Limb (tissue), 2 donors: ENCODE measurements around the gene ARHGAP6.

Source experiments
- DNase-seq, 2 donors: peaks; one replicate each; pipeline ENCODE4 v3.0.0-alpha.2; 2016; ENCODE audit errors: extremely low spot score in 2 of 2

ARHGAP6 gene

DNA sequence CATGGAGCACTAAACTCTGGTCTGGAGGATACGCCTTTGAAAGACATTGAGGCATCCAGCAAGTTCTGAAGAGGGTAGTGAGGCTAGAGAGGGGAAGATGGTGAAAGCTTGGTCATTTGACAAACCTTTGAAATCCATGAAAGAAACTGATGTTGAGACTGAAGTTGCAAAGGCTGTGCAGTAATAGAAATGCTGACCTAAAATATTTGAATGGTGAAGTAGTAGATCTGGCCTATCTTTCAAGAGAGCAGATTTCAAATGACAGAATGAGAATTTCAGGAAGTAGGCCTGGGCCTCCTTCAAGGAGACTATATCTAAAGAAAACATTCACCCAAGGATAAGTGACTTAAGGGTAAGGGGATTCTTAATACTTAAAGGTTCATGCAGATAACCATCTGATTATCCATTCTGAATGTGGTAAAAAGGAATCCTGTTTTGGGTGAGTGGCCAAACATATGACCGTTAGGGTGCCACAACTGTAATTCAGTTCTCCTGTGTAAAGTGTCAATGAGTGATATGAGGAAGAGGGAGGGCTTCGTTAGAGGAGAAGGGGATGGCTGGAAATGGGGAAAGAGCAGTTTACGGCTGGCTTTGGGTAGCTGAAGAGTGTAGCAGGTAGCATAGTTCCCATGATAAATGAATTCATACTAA lies 310.3 kb downstream of the ARHGAP6 start:
- DNase-seq, result no peak

DNA sequence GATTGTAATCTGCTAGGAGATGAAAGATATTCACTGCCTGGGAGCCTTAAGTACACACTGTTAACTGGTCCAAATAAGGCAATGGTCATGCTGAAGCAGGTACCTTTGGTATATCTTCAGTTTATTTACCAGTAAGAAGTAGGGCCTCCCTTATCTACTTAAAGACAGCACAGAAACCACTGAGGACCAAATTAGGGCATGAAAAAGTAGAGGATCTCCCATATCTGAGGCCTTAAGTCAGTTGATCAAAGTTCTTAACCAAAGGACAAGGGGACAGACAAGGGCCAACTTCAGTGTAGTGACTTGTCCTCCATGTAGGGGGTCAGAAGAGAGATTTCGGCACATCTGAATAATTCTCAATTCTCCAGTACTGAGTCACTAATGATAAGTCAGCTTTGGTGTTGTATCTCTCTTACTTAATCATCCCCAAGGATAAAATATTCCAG lies 313.4 kb downstream of the ARHGAP6 start:
- DNase-seq, result no peak

DNA sequence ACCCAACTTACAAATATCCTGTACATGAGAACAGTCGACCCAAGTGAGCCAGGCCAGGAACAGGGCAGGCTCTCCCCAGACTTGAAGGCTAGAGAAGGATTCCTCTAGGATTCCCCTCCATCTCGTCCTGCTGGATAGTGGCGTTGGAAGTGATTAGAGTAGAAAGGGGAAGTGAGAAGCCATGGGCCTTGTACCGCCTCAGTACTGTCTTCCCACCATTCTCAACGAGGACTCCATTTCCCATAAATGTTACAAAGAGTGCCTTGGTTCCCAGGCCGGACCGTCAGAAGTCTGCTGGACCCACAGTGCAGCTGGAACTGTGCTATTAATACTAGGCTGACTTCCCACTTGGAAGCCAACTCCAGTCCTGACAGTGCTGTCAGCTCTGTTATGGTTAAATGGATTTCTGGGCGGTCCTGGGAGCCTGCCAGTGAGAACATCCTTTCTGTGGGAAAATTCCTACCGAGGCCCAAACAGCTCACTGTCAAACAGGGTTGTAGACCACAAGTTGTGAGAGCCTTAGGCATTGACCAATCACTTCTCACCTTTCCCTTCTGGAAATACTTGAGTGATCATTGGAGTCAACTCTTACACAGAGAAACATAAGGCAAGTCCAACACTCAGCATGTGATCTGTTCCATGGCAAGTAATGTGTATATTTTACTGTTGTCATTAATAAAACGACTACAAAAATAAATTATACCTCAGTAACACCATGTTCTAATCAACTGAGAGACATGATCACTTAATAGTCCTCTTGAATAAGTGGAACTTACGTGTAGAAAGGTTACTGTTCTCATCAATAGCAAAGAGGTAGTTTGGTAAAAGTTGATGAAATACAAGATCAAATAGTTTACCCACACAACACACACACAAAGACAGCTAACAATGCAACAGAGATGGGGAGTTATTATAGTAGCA lies 314.1 kb downstream of the ARHGAP6 start:
- DNase-seq, result peak in 1 of 2 donors; percentile 28

DNA sequence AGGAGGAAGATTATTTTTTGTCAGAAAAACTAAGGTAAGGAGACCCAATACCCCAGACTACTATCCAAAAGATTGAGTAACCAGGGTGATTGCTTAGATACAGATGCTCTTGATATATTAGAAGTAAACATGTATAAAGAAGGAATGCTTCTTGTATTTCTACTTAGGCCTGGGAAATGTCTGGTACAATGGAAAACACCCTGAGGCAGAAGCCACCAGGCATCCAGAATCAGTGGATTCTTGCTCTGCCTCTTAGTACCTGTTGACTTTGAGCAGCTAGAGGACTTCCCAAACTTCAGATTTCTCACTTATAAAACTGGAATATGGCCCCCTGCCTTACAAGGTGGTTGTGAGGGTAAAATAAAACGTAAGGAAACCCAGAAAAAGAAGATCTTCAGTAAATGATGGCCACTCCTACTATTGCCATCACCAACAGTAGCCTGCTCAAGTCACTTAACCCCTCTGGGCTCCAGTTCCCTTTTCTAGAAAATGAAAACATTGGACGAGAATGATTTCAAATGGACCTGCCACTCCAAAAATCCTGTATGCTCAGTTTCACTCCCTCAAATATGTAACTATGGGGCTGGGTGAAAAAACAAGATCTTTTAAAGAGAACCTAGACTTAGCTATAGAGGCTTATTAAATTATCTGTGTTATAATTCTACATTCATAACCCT lies 315.9 kb downstream of the ARHGAP6 start:
- no peak for DNase-seq

DNA sequence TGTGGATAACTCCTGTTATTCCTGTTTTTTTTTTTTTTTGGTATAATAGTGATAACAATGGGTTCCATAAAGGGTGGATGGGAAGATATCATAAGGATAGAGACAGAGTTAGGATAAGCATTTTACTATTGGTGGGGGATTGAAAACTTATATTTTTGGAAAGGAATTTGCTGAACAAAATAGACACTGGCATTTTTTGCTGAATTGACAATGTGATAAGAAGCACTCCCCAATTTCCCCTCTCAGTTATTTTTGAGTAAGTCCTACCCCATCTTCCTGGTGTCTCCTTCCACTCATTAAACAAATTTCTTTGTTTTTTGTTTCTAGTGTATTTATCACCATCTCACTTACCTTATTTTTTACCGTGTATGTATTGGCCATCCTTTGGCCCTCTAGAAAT lies 316.7 kb downstream of the ARHGAP6 start:
- no peak for DNase-seq

DNA sequence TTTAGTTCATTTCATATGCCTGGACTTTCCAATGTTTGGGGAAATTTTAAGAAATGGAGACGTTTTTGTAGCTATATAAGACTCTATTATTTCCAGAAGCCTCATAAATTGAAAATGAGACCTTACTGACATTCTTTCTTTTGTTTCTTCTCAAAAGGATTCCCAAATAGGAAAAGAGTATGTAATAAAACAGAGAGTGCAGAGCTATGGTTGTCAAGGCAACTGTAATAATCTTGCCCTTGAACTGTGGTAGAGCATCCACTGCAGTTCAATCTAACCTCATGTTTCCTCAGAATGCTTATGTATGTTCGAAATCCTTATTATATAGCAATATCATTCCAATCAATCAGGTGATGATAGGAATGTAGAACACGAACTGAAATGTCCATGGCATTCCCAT lies 318.4 kb downstream of the ARHGAP6 start:
- peak in 1 of 2 donors; percentile 16 for DNase-seq

DNA sequence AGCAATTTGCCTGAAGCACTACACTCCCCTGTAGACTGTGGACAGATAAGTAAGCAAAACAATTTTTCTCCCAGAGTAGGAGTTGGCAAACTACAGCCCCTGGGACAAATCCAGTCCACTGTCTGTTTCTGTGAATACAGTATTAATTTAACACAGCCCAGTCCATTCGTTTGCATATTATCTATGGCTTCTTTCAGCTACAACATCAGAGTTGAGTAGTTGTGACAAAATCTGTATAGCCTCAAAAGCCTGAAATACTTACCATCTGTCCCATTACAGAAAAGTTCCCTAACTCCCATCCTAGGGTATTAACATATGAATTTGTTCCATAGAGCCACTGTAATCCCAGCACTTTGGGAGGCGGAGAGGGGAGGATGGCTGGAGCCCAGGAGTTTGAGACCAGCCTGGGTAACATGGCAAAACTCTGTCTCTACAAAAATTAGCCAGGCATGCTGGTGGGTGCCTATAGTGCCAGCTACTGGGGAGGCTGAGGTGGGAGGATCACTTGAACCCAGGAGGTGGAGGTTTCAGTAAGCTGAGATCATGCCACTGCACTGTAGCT lies 319.5 kb downstream of the ARHGAP6 start:
- no peak for DNase-seq

DNA sequence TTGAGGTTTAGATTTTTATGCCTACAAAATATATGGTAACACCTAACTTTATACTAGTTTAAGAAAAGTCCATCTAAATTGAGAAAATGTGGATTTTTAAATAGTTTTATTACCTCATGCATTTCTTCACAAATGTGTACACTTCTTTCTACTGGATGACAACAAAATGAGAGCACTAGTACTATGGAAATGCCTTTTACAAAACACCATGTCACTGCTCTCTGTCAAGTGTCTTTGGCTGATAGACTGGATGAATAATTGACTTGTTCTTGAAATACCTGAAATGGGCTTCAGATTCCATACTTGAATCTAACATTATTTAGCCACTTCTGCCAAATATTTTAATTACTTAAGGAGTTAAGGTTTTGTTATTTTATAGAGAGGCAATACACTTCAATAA lies 323.0 kb downstream of the ARHGAP6 start:
- no peak for DNase-seq

DNA sequence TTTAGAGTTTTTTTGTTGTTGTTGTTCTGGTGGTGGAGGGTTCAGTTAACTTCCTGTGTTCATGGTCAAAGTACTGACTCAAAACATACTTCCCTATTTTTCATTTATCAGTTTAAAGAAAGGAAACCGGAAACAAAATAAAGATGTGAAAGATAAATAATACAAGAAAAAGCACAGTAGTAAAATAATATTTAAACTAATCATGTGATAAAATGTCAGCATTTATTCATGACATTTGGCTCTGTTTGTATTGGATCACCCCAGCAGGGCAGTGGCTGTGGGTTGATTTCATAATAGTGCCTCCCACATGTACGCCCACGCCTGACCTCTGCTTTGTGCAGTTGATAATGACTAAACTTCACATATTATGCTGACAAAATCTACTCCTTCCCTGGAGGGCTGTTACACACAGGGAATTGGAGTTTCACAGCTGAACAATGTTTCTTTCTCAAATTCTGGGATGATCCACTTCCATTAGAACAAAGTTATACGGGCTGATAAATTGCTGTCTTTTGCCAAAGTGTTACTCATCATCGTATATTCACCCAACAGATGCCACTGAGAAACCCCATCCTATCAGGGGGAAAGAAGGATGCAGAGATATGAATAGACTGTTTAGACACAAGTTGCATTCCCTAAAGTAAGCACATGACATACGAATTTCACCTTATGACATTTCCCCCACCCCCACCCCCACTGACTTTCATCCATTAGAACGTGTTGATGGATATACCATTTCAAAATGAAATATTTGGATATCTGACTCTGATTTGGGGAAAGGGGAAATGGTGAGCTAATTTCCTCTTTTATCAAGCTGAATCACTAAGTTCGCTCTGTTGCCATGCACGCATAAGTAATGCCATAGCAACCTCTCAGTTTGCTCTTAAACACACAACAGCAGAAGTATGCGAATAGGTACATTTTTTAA lies 324.2 kb downstream of the ARHGAP6 start:
- no peak for DNase-seq

DNA sequence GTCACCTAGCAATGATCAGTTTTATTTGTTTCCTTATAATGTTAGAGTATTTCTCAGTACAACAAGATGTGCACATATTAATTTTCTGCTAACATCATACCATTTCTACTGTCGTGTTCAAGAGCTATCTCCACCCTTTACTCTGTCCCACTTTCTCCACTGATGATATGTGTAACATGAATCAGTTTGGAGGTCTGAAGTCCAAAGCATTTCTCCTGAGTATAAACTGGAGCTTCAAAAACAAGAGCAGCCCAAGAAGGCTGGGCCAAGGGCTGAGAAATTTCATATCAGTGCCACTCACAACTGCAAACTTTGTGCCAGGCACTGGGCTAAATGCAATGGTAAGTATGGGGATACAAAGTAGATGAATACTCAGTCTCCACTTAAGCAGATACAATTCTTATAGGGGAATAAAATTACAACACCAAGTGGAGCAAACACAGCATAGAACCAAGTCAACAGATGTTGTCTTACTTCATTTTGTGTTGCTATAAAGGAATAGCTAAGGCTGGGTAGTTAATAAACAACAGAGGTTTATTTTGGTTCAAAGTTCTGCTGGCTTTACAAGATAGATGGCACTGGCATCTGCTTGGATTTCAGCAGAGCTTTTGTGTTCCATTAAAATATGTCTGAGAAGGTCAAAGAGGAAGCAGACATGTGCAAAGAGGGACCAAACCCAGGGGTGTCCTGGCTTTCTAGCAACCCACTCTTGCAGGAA lies 328.3 kb downstream of the ARHGAP6 start:
- no peak for DNase-seq

DNA sequence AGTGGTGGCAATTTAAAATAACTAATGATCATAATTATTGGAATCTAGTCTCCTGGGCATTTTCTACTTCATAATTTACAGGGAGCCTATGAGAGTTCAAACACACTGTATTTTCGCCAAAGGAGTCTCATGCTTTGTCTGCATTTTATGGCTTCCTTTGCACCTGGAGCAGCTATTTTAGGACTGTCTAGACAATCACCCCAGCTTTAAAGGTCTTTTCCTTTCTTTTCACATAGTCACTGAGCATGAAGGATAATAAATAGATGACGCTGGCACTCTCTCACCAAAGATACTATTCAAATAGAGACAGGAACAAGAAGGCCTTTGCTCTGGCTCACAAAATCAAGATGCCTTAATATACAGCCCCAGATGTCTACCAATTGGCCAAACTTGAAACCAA lies 329.5 kb downstream of the ARHGAP6 start:
- no peak for DNase-seq

DNA sequence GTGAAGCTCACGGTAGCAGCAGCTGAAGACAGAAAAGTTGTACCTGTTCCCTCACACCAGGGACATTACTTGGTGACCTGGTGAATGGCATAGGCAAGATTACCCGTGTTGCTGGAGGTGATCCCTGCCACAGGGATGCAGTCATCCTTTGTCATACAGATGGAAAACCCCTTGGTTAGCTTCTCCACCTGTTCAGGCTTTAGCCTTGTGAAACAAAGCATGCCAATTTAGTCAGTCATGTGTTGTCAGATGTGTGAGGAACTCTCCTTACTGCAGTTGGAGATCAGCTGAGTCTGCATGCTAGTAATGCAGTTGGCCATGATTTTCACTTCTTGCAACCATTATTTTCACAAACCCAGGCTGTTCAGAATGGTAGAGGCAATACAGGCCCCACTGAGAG lies 331.6 kb downstream of the ARHGAP6 start:
- no peak for DNase-seq

DNA sequence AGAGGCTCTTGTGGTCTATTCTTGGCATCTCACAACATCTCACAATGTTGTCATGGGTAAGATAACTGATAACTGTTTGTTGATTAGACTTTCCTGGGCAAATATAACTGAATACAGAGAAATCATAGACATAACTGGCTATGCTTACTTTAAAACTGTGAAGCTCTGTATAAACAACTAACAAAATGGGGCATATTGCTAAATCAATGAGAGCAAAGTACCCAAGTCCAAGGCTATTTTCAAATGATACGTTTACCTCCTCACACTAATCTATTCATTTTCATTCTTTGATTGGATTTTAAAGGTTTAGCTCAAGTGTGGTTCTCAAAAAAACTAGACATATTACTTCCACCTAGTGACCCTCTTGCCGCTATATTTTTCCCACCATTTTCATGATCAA lies 333.9 kb downstream of the ARHGAP6 start:
- DNase-seq, result no peak

DNA sequence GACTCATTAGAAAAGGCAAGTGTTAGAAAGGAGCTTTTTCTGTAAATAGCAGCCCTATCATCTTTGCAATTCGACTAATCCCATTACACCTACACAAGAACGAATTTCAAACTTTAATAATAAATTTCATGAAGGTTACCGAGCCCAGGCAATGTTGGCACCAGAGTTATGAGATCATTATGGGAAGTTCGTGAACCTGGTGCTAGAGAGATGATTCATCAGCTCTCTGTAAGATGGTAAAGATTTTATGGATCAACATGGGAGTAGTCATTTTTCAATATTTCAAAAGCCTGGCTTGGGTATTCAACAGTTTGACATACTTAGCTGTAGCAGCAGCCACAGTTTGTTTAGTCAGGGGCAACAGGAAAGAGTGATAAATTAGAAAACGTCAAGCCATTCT lies 336.7 kb downstream of the ARHGAP6 start:
- DNase-seq, result no peak

DNA sequence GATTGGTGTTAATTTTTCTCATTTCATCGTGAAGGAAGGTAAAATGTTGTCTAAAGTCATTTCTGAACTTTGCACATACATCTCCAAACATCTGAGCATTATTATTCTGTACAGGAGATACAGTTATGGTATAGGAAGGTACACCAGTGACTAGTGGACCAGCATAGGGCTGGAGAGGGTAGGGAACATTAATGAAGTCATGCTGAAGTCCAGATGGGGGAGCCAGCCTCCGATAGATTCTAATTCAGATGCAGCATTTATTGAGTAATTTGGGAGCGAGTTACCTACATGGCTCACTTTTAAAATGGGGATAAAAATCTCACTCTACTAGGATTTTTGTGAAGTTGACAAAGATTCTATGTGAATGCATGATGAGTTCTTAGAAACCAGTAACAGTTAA lies 337.6 kb downstream of the ARHGAP6 start:
- DNase-seq, result no peak

DNA sequence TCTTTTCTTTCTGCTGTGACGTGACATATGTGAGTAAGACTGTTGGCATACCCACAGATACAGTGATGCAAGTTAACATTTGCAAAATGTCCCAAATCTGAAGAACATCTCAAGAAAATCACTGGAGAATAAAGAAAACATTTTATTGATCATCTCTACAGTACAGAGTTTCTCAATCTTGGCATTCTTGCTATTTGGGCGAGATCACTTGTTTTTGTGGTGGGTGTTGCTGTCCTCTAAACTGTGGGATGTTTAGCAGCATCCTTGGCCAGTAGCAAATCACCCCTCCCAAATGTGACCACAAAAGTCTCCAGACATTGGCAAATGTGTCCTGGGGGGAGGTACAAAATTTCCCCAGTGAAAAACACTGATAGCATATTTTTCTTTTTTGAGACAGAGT lies 343.7 kb downstream of the ARHGAP6 start:
- DNase-seq, result no peak

DNA sequence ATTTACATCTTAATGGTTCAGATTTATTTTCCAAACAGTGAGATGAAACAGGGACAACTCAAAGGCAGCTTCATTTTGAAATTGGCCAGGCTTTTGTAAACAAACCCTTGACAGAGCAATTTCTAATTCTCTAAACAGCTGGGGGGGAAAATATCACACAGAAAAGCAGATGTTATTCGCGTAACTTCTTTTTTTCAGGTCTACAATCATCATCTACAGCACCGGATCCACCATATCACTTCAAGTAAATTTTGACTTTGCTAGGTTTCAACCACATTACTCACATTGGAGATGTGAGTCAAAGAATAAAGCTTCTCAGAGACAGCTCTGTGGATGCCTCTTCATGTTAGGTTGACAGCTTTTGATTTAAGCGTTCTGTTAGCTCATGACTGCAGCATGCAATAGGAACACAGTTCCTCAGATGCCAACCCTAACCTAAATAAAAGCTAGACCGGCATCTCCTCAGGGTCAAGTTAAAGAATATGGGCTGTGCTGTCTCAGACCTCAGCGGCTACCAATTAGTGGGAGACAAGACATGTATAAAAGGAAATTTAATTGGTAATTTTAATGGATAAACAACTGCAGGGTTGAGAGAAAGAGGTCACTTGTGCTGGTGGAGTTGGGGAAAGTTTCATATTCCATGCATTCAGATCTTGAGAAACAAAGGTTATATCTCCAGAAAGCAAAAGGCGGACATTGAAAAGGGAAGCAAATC lies 345.8 kb downstream of the ARHGAP6 start:
- no peak for DNase-seq

DNA sequence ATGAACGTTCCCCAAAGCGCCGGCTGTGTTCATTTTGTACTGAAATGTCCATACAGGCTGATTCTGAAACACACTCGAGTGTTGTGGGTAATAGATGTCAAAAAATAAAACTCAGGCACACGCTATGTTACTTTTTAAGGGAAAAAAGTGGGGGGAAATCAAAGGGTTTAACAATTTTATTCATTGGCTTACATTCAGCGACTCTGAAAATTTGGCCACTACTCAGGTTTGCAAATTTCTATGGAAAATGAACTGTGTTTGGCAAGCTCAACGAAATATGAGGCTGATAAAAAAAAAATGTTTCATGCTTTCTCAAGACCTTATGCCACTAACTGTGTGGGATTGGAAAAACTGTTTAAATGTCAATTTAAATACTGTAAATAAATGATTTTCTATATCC lies 354.0 kb downstream of the ARHGAP6 start:
- peak in 1 of 2 donors; percentile 3 for DNase-seq

DNA sequence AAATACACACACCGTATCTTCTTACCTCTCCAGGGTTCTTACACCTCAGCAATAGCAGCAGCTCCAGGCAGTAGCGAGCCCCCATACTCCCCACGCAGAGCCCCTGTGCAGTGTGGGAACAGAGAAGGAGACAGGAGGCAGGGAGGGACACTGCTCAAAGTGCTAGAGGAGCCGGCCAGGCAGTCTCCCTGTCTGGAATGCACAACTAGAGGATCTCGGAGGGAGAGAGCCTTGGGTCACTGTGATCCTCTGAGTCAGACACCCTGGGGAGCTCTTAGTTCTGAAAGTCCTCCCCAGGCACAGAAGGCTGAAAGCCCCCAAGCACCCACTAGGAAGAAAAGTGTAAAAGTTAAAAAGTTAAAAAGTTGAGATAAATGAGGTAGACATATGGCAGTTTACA lies 356.5 kb downstream of the ARHGAP6 start:
- DNase-seq, result no peak

DNA sequence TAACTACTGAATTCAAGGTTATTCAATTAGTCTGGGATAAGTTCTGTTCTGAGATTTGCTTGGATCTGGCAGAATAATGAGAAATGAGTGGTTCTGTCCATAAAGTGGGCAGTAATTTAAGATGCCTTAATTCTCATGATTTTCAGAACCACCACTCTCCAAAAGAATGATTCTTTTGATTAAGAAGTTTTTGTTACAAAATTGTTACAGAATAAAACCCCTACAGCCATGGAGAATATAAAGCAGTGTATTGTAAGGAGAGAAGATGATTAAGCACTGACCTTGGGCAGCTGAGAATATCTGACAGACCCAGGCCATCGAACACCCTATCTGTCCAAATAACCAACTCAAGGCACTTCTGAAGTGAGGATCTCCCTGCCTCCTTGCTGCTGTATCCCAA lies 360.1 kb downstream of the ARHGAP6 start:
- no peak for DNase-seq
